Measurements from ENCODE around the gene RHOT2. TPM values are rescaled to one million over a fixed set of nuclear protein-coding genes. Genes with fewer than 3 reads are reported as not detected.

RHOT2 gene
- total and polyA plus RNA-seq, 9 donors = 11.6 to 100 (median 80.6) TPM

GRCh38 chr16:658679-659571, 9.0 kb upstream of the RHOT2 start:
- no peak overlapping the region for H3K27ac ChIP-seq
- DNase-seq = peak in 1 of 5 donors; percentile 42
- intact Hi-C loops (cut with DNase I) = loop anchor here in 2 of 4 donors (5.0 to 10.0 kb wide), 2 partner anchors 72 to 274 kb away; partner anchors contain the start of gene PGAP6 (in 1 of the 2)
- H3K36me3 ChIP-seq = no peaks in the 10 kb centered on the region
- TF ChIP-seq EP300 (IDR thresholded peaks at IDR 0.05) (no peak), CTCF (IDR thresholded peaks at IDR 0.05) (no peak), POLR2A (IDR thresholded peaks at IDR 0.05) (no peak)
- WGBS, 3 donors = 86 to 89% (median 89%) methylated on average over 34 to 35 of the region's 35 CpGs
- no peaks in the 10 kb centered on the region for H3K9me3 ChIP-seq
- no peak overlapping the region for H3K4me3 ChIP-seq
- H3K4me1 ChIP-seq (ENCODE audit: insufficient read depth) = peaks cover 5% of the 10 kb centered on the region
- H3K27me3 ChIP-seq = no peaks in the 10 kb centered on the region

- Histone ChIP-seq H3K9me3 (no peaks in the 10 kb centered on the region), H3K27me3 (no peaks in the 10 kb centered on the region), H3K4me1 (ENCODE audit: insufficient read depth) (peaks cover 5% of the 10 kb centered on the region), H3K4me3 (no peak overlapping the region), H3K36me3 (no peaks in the 10 kb centered on the region), H3K27ac (no peak overlapping the region)
- 78 to 85% (median 81%) methylated on average over 19 to 20 of the region's 20 CpGs for WGBS, 3 donors
- TF ChIP-seq POLR2A (IDR thresholded peaks at IDR 0.05) (no peak), EP300 (IDR thresholded peaks at IDR 0.05) (no peak), CTCF (IDR thresholded peaks at IDR 0.05) (no peak)
- intact Hi-C loops (cut with DNase I) = loop anchor here in 3 of 4 donors (5.0 to 10.0 kb wide), 4 partner anchors 72 to 275 kb away; partner anchors contain the start of gene PGAP6 (in 2 of the 3)
- no peak for DNase-seq
Observed at GRCh38 chr16:659618-660017, 8.3 kb upstream of the RHOT2 start.

GRCh38 chr16:660132-660458, 7.8 kb upstream of the RHOT2 start:
- Histone ChIP-seq H3K27me3 (no peaks in the 10 kb centered on the region), H3K4me3 (no peak overlapping the region), H3K4me1 (ENCODE audit: insufficient read depth) (peaks cover 5% of the 10 kb centered on the region), H3K27ac (peak overlapping the region; percentile 66 to 74), H3K9me3 (no peaks in the 10 kb centered on the region), H3K36me3 (no peaks in the 10 kb centered on the region)
- intact Hi-C loops (cut with DNase I) = loop anchor here in 2 of 4 donors (5.0 to 10.0 kb wide), 3 partner anchors 78 to 275 kb away; partner anchors contain the start of gene PGAP6 (in 1 of the 2)
- WGBS, 3 donors = 53 to 62% (median 58%) methylated on average over 6 of the region's 6 CpGs
- peak in 1 of 5 donors; percentile 58 for DNase-seq
- TF ChIP-seq EP300 (IDR thresholded peaks at IDR 0.05) = no peak
- no peak for TF ChIP-seq CTCF (IDR thresholded peaks at IDR 0.05)
- no peak for TF ChIP-seq POLR2A (IDR thresholded peaks at IDR 0.05)

- Histone ChIP-seq H3K9me3 (no peaks in the 10 kb centered on the region), H3K36me3 (no peaks in the 10 kb centered on the region), H3K27me3 (no peaks in the 10 kb centered on the region), H3K4me3 (no peak overlapping the region), H3K4me1 (ENCODE audit: insufficient read depth) (peaks cover 5% of the 10 kb centered on the region), H3K27ac (peak overlapping the region; percentile 66 to 74)
- no peak for TF ChIP-seq EP300 (IDR thresholded peaks at IDR 0.05)
- peak; percentile 35 to 75 (median 73) for TF ChIP-seq CTCF (IDR thresholded peaks at IDR 0.05)
- DNase-seq = peak; percentile 88 to 95 (median 91)
- intact Hi-C loops (cut with DNase I) = loop anchor here in 2 of 4 donors (5.0 to 10.0 kb wide), 3 partner anchors 78 to 276 kb away; partner anchors contain the start of gene PGAP6 (in 1 of the 2)
- 6 to 28% (median 8%) methylated on average over 28 to 41 of the region's 43 CpGs for WGBS, 3 donors
Observed at GRCh38 chr16:660459-661183, 7.3 kb upstream of the RHOT2 start.
